ENCODE measurements around the gene EFCAB6.

The EFCAB6 gene

GRCh38 chr22:43535336-43535735 lies 276.8 kb downstream of the EFCAB6 start:
- no peak for DNase-seq (ENCODE audit: extremely low read depth, low read depth)
- TF ChIP-seq, protein P1, sequence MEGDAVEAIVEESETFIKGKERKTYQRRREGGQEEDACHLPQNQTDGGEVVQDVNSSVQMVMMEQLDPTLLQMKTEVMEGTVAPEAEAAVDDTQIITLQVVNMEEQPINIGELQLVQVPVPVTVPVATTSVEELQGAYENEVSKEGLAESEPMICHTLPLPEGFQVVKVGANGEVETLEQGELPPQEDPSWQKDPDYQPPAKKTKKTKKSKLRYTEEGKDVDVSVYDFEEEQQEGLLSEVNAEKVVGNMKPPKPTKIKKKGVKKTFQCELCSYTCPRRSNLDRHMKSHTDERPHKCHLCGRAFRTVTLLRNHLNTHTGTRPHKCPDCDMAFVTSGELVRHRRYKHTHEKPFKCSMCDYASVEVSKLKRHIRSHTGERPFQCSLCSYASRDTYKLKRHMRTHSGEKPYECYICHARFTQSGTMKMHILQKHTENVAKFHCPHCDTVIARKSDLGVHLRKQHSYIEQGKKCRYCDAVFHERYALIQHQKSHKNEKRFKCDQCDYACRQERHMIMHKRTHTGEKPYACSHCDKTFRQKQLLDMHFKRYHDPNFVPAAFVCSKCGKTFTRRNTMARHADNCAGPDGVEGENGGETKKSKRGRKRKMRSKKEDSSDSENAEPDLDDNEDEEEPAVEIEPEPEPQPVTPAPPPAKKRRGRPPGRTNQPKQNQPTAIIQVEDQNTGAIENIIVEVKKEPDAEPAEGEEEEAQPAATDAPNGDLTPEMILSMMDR (IDR thresholded peaks at IDR 0.05; ENCODE audit: low read depth, low read length, missing control alignments) = no peak
- no peak overlapping the region for H3K4me3 ChIP-seq (replicated peaks; ENCODE audit: low read depth, low read length)

DNA sequence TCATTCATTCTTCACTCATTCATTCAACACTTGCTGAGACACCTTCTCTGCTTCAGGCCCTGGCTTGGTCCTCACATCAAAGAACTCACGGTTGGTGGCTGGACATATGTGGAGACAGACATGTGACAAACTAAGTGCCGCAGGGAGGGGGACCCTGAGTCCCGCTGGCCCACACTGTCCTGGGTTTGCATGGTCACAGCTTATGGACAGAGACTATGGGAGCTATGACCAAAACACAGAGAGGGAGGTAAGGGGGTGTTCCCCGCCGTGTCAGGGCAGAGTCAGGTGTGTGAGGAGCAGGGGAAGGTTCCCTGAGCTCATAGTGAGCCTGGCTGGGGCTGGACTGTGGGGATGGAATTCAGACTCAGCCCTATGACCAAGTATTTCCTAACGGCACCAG lies 277.2 kb downstream of the EFCAB6 start:
- no peak for DNase-seq (ENCODE audit: extremely low read depth, low read depth)
- H3K4me3 ChIP-seq (replicated peaks; ENCODE audit: low read depth, low read length) = no peak overlapping the region
- TF ChIP-seq, protein P1 (IDR thresholded peaks at IDR 0.05; ENCODE audit: low read depth, low read length, missing control alignments) = no peak

GRCh38 chr22:43533656-43534428 lies 278.3 kb downstream of the EFCAB6 start:
- TF ChIP-seq, protein P1 (IDR thresholded peaks at IDR 0.05; ENCODE audit: low read depth, low read length, missing control alignments) = no peak
- H3K4me3 ChIP-seq (replicated peaks; ENCODE audit: low read depth, low read length) = no peak overlapping the region
- no peak for DNase-seq (ENCODE audit: extremely low read depth, low read depth)

DNA sequence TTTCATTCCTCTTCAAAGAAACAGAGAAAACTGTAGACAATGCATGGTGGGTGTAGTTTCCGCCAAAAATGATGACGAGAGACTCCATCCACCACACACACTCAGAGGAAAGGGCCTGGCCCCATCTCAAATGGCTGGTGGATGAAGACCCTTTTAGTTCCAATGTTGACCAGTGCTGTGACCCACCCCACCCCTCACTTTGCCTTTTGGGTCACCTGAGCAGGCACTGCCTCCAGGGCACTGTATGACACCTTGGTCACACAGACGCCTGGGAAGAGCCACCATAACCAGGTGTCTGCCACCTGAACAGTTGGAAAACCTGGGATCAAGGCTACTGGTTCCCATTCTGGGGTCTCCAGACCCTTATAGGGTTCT lies 279.0 kb downstream of the EFCAB6 start:
- H3K4me3 ChIP-seq (replicated peaks; ENCODE audit: low read depth, low read length) = no peak overlapping the region
- TF ChIP-seq, protein P1 (IDR thresholded peaks at IDR 0.05; ENCODE audit: low read depth, low read length, missing control alignments) = no peak
- no peak for DNase-seq (ENCODE audit: extremely low read depth, low read depth)

DNA sequence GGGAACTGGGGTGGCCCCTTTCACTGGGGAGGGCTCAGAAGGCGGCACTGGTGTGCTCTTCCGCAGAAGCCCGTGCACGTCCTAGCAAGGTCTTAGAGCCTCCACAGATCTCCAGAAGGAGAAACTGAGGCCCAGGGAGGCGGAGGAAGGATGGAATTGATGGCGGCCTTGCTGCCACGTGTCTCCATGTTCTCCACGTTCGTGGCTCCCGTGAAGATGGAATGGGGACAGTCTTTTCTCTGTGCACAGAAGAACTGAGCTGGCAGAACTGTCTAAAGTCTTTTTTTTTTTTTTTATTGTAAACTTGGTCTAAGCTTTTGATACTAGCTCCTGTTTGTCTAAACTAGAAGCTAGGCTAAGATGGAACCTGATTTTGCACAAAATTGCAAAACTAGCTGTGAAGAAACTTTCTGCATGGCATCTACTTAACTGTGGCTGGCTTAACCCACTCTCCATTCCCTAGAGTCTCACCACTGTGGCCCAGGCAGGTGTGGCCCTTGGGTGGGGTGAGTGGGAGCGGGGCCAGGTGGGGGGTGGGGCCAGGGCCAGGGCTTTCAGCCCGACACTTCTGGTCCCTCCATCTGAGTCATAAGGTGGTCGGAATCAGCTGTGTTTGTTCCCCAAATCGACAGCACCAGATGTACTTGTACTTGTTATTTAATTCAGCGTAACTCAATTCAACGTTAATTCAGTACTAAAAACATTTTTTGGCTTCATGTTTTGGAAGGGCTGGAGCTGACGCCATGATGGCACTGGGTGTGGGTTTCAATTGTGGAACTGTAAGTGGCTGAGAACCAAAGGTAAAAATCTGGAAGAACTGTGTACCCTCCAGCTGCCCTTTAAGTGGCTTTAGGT lies 279.6 kb downstream of the EFCAB6 start:
- TF ChIP-seq, protein P1 (IDR thresholded peaks at IDR 0.05; ENCODE audit: low read depth, low read length, missing control alignments) = no peak
- no peak for DNase-seq (ENCODE audit: extremely low read depth, low read depth)
- H3K4me3 ChIP-seq (replicated peaks; ENCODE audit: low read depth, low read length) = no peak overlapping the region

- no peak overlapping the region for H3K4me3 ChIP-seq (replicated peaks; ENCODE audit: low read depth, low read length)
- TF ChIP-seq, protein P1 (IDR thresholded peaks at IDR 0.05; ENCODE audit: low read depth, low read length, missing control alignments) = no peak
- DNase-seq (ENCODE audit: extremely low read depth, low read depth) = no peak
These were observed 280.5 kb downstream of the EFCAB6 start for GRCh38 chr22:43531651-43532050.
